ENCODE data around the gene NSMF. TPM values are rescaled to one million over a fixed set of nuclear protein-coding genes. Genes with fewer than 3 reads are reported as not detected.

Gene NSMF
- total and polyA plus RNA-seq, 2 experiments from 2014 or later, result 20.3 to 103 TPM

- no peaks in the 10 kb centered on the region for H3K36me3 ChIP-seq (ENCODE audit: insufficient read depth)
- H3K4me3 Mint-ChIP-seq, result no peak overlapping the region
- H3K4me1 Mint-ChIP-seq, result no peaks in the 10 kb centered on the region; the same call in 2 of the 3 replicates
- DNase-seq (ENCODE audit: low spot score) (no peak), ATAC-seq (no peak)
- H3K4me1 ChIP-seq (ENCODE audit: insufficient read depth), result no peaks in the 10 kb centered on the region
- H3K4me3 ChIP-seq, result no peak overlapping the region
- H3K9me3 Mint-ChIP-seq, result peaks cover 16% of the 10 kb centered on the region
- no peaks in the 10 kb centered on the region for H3K79me2 ChIP-seq (replicated peaks; ENCODE audit: insufficient read depth)
- no peaks in the 10 kb centered on the region for H3K27me3 ChIP-seq (ENCODE audit: insufficient read depth)
- H3F3A ChIP-seq (replicated peaks; ENCODE audit: low read depth), result no peaks in the 10 kb centered on the region
- no peaks in the 10 kb centered on the region for H3K36me3 Mint-ChIP-seq (ENCODE audit: low read depth)
- no peak overlapping the region for H2AFZ ChIP-seq
- no peaks in the 10 kb centered on the region for H4K20me1 ChIP-seq (replicated peaks; ENCODE audit: insufficient read depth)
- peaks cover 13% of the 10 kb centered on the region for H3K27me3 Mint-ChIP-seq (ENCODE audit: insufficient read depth, low read depth, poor library complexity)
- no peak overlapping the region for H3K27ac Mint-ChIP-seq
- no peak overlapping the region for H3K4me2 ChIP-seq
- H3K27ac ChIP-seq (ENCODE audit: low read depth), result no peak overlapping the region
- TF ChIP-seq ZNF114 (CRISPR knock-in tag; IDR thresholded peaks at IDR 0.05) (no peak), REST (IDR thresholded peaks at IDR 0.05; ENCODE audit: unreplicated experiment) (no peak), ZNF462 (CRISPR knock-in tag; IDR thresholded peaks at IDR 0.05) (no peak), JUNB (IDR thresholded peaks at IDR 0.05; ENCODE audit: unreplicated experiment) (no peak), EZH2 (IDR thresholded peaks at IDR 0.05; ENCODE audit: low read depth, unreplicated experiment) (no peak), ETS1 (IDR thresholded peaks at IDR 0.05) (no peak), ZNF331 (CRISPR knock-in tag; IDR thresholded peaks at IDR 0.05; ENCODE audit: low read depth) (no peak), CTCF (conservative IDR thresholded peaks at IDR 0.05; ENCODE audit: low read depth in 2 of 2) (no peak), NANOG (IDR thresholded peaks at IDR 0.05; ENCODE audit: borderline replicate concordance) (no peak)
- no peaks in the 10 kb centered on the region for H3K9me2 ChIP-seq (ENCODE audit: insufficient read depth)
Observed at GRCh38 chr9:137490532-137491186, 31.5 kb upstream of the NSMF start.
